HG03135 (cell line): Measurements from ENCODE around the gene PITPNC1.
A peak's percentile ranks its signal among the peaks of the same experiment; 100 is the strongest.
"Not testable (repeated sequence)": the region's sequence is repeated elsewhere in the genome, so short reads cannot be mapped to it uniquely, and the experiment has no call there.

ENCODE experiments used
- ATAC-seq: cut with Tn5 transposase; IDR thresholded peaks from one replicate; pipeline ENCODE4 v1.9.1; 2021; ENCODE audit warnings: mild to moderate bottlenecking, moderate library complexity; ENCODE audit not compliant: unreplicated experiment

Gene PITPNC1

GRCh38 chr17:67570797-67571196, 193.7 kb downstream of the PITPNC1 start:
- ATAC-seq = no peak

GRCh38 chr17:67571478-67571877, 194.4 kb downstream of the PITPNC1 start:
- no peak for ATAC-seq

GRCh38 chr17:67573987-67574657, 197.0 kb downstream of the PITPNC1 start:
- ATAC-seq = no peak

GRCh38 chr17:67574658-67575293, 197.7 kb downstream of the PITPNC1 start:
- no peak for ATAC-seq

GRCh38 chr17:67575325-67575724, 198.2 kb downstream of the PITPNC1 start:
- ATAC-seq = no peak

GRCh38 chr17:67576471-67577115, 199.5 kb downstream of the PITPNC1 start:
- no peak for ATAC-seq

GRCh38 chr17:67577429-67578141, 200.5 kb downstream of the PITPNC1 start:
- ATAC-seq = no peak

GRCh38 chr17:67578142-67578457, 201.0 kb downstream of the PITPNC1 start:
- no peak for ATAC-seq

- ATAC-seq = not testable (repeated sequence)
These were observed 201.8 kb downstream of the PITPNC1 start for GRCh38 chr17:67578679-67579405.

- ATAC-seq = no peak
These were observed 205.6 kb downstream of the PITPNC1 start for GRCh38 chr17:67582673-67583081.

- ATAC-seq = no peak
These were observed 208.1 kb downstream of the PITPNC1 start for GRCh38 chr17:67585077-67585602.

GRCh38 chr17:67588326-67588725, 211.2 kb downstream of the PITPNC1 start:
- ATAC-seq = no peak

- peak; percentile 61 for ATAC-seq
These were observed 217.2 kb downstream of the PITPNC1 start for GRCh38 chr17:67594115-67594880.

- ATAC-seq = no peak
These were observed 223.3 kb downstream of the PITPNC1 start for GRCh38 chr17:67600408-67600807.

GRCh38 chr17:67601897-67602296, 224.8 kb downstream of the PITPNC1 start:
- no peak for ATAC-seq

- no peak for ATAC-seq
These were observed 225.4 kb downstream of the PITPNC1 start for GRCh38 chr17:67602444-67602843.

- peak; percentile 59 for ATAC-seq
These were observed 225.9 kb downstream of the PITPNC1 start for GRCh38 chr17:67602974-67603373.

GRCh38 chr17:67605256-67605912, 228.3 kb downstream of the PITPNC1 start:
- no peak for ATAC-seq

- no peak for ATAC-seq
These were observed 229.4 kb downstream of the PITPNC1 start for GRCh38 chr17:67606471-67606870.
